ENCODE measurements around the gene PLPPR2.
"Not testable (repeated sequence)": the region's sequence is repeated elsewhere in the genome, so short reads cannot be mapped to it uniquely, and the experiment has no call there.

DNA sequence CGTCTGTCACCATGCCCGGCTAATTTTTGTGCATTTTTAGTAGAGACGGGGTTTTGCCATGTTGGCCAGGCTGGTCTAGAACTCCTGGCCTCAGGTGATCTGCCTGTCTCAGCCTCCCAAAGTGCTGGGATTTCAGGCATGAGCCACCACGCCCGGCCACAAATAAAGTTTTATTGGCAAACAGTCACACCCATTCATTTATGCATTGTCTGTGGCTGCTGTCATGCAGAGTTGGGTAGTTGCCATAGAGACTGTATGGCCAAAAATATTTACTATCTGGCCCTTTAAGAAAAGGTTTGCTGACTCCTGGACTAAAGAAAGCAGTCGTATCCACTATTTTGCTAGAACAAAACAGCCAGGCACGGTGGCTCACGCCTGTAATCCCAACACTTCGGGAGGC, 21.4 kb upstream of the PLPPR2 start:
- TF ChIP-seq CTCF (IDR thresholded peaks at IDR 0.05 in 8 of 11, conservative IDR thresholded peaks at IDR 0.05 in 3 of 11); POLR2A (IDR thresholded peaks at IDR 0.05): not testable (repeated sequence)
